Spleen (tissue), 7 donors: ENCODE measurements around the gene RAB19.

Experiments used
- CTCF ChIP-seq, 11 experiments: fragments of 200-600 bp in 7 of 11; fragments of 450-650 bp in 4 of 11; sonication (generic) in 4 of 11; IDR thresholded peaks in 8 of 11; conservative IDR thresholded peaks in 3 of 11; 1 replicate in 7 of 11; 2 replicates in 4 of 11; pipeline versions ENCODE4 v1.4.0 to v1.8.0; 2016 to 2021; ENCODE audit warnings: antibody characterized with exemption in 11 of 11, inconsistent platforms in 4 of 11, mild to moderate bottlenecking in 1 of 11
- POLR2A ChIP-seq, 3 donors: fragments of 450-650 bp; IDR thresholded peaks; one replicate each; pipeline ENCODE4 v1.5.1; 2017; ENCODE audit warnings: antibody characterized with exemption in 3 of 3, mild to moderate bottlenecking in 1 of 3
- POLR2AphosphoS5 ChIP-seq, 3 donors: sonication (generic); formaldehyde crosslinking; IDR thresholded peaks; one replicate each; pipeline ENCODE4 v1.5.1; 2017; ENCODE audit warnings: antibody characterized with exemption in 3 of 3
- donor health status: DM: no; HTN: no; CAD: no; lungs with moderate emphysema.
- donor health status: DM: no; HTN: no; CAD: no.
- donor health status: DM: no; HTN: no; CAD: no.

GRCh38 chr7:140421521-140421920, 17.7 kb downstream of the RAB19 start:
- TF ChIP-seq CTCF (IDR thresholded peaks at IDR 0.05 in 8 of 11, conservative IDR thresholded peaks at IDR 0.05 in 3 of 11) (no peak), POLR2A (IDR thresholded peaks at IDR 0.05) (no peak), POLR2AphosphoS5 (IDR thresholded peaks at IDR 0.05) (no peak)
